ENCODE results near the gene TRMT61A. TPM values are rescaled to one million over a fixed set of nuclear protein-coding genes. Genes with fewer than 3 reads are reported as not detected.

TRMT61A gene
- total and polyA plus RNA-seq, 12 donors, result 2.9 to 14.7 (median 4.0) TPM

GRCh38 chr14:103502877-103503276 lies 26.1 kb upstream of the TRMT61A start:
- Histone ChIP-seq H3K27me3 (no peaks in the 10 kb centered on the region), H3K27ac (no peak overlapping the region), H3K4me1 (peaks cover 0 to 19% (median 11%) of the 10 kb centered on the region in 9 donors), H3K9me3 (no peaks in the 10 kb centered on the region), H3K4me3 (no peak overlapping the region), H3K36me3 (peaks cover 0 to 91% (median 40%) of the 10 kb centered on the region in 9 donors)
- no peak for TF ChIP-seq CTCF (IDR thresholded peaks at IDR 0.05)
- intact Hi-C loops (cut with DNase I), result loop anchor here in 7 of 10 donors (5.0 kb wide), 2 partner anchors 44 to 49 kb away; no protein-coding TSS in a partner anchor
- WGBS, 2 donors, result 95 to 96% methylated on average over 18 of the region's 18 CpGs
- no peak for DNase-seq
- no peak for ATAC-seq

- Histone ChIP-seq H3K9me3 (no peaks in the 10 kb centered on the region), H3K27me3 (no peaks in the 10 kb centered on the region), H3K4me1 (peaks cover 0 to 19% (median 11%) of the 10 kb centered on the region in 9 donors), H3K27ac (no peak overlapping the region), H3K4me3 (no peak overlapping the region), H3K36me3 (peaks cover 0 to 91% (median 40%) of the 10 kb centered on the region in 9 donors)
- 93 to 95% methylated on average over 12 of the region's 12 CpGs for WGBS, 2 donors
- ATAC-seq (no peak), DNase-seq (no peak)
- no peak for TF ChIP-seq CTCF (IDR thresholded peaks at IDR 0.05)
- intact Hi-C loops (cut with DNase I), result loop anchor here in 7 of 10 donors (5.0 kb wide), 2 partner anchors 44 to 49 kb away; no protein-coding TSS in a partner anchor
Observed at GRCh38 chr14:103503296-103503695, 25.7 kb upstream of the TRMT61A start.

GRCh38 chr14:103504991-103505565 lies 23.9 kb upstream of the TRMT61A start:
- 80 to 83% methylated on average over 8 of the region's 8 CpGs for WGBS, 2 donors
- DNase-seq, result no peak
- Histone ChIP-seq H3K27ac (no peak overlapping the region), H3K27me3 (no peaks in the 10 kb centered on the region), H3K4me1 (peaks cover 0 to 16% (median 9%) of the 10 kb centered on the region in 9 donors), H3K36me3 (peaks cover 0 to 91% (median 40%) of the 10 kb centered on the region in 9 donors), H3K9me3 (no peaks in the 10 kb centered on the region), H3K4me3 (no peak overlapping the region)
- no peak for ATAC-seq
- intact Hi-C loops (cut with DNase I), result loop anchor here in 7 of 10 donors (5.0 kb wide), 2 partner anchors 42 to 47 kb away; no protein-coding TSS in a partner anchor
- TF ChIP-seq CTCF (IDR thresholded peaks at IDR 0.05), result no peak

GRCh38 chr14:103507751-103508150 lies 21.2 kb upstream of the TRMT61A start:
- TF ChIP-seq CTCF (IDR thresholded peaks at IDR 0.05), result no peak
- intact Hi-C loops (cut with DNase I), result no loop called here
- peak overlapping the region in 2 of 10 donors; percentile 22 to 25 for H3K27ac ChIP-seq
- H3K4me3 ChIP-seq, result no peak overlapping the region
- H3K4me1 ChIP-seq, result peaks cover 0 to 15% (median 5%) of the 10 kb centered on the region in 9 donors
- 83 to 91% methylated on average over 3 of the region's 3 CpGs for WGBS, 2 donors
- H3K27me3 ChIP-seq, result no peaks in the 10 kb centered on the region
- no peaks in the 10 kb centered on the region for H3K9me3 ChIP-seq
- ATAC-seq, result no peak
- H3K36me3 ChIP-seq, result peaks cover 0 to 87% (median 24%) of the 10 kb centered on the region in 9 donors
- no peak for DNase-seq
